Astrocyte of the spinal cord (primary cell): ENCODE data around the gene DMBT1.

ENCODE experiments used
- DNase-seq: peaks from one replicate; pipeline ENCODE4 v3.0.0; 2011; ENCODE audit warnings: low read depth, low spot score
- H3K4me3 ChIP-seq: 2 replicates; pipeline ENCODE4 v1.5.1; 2011; ENCODE audit warnings: low read depth, mild to moderate bottlenecking, low read length, moderate library complexity
- in situ Hi-C: cut with HindIII; loops from 2 replicates; pipeline ENCODE4 v1.10.0; 2017; ENCODE audit warnings: low sequenced_read_pairs
- TF ChIP-seq, protein P1 (sequence below): IDR thresholded peaks from 2 replicates; pipeline ENCODE4 v1.5.1; 2012; ENCODE audit warnings: low read depth, mild to moderate bottlenecking, low read length, inconsistent platforms

The DMBT1 gene

DNA sequence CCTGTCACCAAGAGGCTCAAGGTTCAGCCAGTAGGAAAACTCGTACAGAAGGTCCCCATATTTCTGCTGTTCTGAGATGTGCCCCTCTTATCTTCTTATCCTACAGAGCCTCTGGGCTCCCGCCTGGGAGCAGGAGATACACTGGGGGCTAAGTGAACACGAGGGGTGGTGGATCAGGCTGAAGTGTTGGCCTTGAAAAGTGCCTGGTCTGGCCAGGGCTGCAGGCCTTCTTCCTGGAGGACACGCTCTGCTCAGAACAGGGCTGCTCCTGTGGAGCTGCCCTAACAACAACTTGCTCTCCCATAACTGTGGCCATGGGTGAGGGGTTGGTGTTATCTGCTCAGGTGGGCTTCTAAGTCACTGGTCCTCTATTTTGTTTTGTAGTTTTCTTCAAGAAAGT is 105.4 kb downstream of the DMBT1 start:
- in situ Hi-C loops, result no loop called here
- no peak overlapping the region for H3K4me3 ChIP-seq
- TF ChIP-seq, protein P1, sequence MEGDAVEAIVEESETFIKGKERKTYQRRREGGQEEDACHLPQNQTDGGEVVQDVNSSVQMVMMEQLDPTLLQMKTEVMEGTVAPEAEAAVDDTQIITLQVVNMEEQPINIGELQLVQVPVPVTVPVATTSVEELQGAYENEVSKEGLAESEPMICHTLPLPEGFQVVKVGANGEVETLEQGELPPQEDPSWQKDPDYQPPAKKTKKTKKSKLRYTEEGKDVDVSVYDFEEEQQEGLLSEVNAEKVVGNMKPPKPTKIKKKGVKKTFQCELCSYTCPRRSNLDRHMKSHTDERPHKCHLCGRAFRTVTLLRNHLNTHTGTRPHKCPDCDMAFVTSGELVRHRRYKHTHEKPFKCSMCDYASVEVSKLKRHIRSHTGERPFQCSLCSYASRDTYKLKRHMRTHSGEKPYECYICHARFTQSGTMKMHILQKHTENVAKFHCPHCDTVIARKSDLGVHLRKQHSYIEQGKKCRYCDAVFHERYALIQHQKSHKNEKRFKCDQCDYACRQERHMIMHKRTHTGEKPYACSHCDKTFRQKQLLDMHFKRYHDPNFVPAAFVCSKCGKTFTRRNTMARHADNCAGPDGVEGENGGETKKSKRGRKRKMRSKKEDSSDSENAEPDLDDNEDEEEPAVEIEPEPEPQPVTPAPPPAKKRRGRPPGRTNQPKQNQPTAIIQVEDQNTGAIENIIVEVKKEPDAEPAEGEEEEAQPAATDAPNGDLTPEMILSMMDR, result no peak
- DNase-seq, result no peak

DNA sequence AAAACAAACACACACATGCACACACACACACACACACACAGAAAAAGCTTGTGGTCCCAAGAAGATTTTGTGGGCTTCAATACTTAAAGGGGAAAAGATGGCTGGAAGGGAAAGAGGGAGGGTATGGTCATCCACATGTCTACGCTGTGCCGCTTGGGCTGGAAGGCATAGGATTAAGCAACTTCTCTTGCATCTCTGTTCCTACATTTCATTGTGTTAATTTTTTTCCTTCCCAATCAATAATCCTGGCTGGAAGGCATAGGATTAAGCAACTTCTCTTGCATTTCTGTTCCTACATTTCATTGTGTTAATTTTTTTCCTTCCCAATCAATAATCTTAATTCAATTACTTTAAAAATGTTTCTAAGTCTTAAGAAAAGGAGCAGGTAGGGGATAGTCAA is 108.5 kb downstream of the DMBT1 start:
- in situ Hi-C loops, result no loop called here
- H3K4me3 ChIP-seq, result no peak overlapping the region
- TF ChIP-seq, protein P1, result no peak
- no peak for DNase-seq

DNA sequence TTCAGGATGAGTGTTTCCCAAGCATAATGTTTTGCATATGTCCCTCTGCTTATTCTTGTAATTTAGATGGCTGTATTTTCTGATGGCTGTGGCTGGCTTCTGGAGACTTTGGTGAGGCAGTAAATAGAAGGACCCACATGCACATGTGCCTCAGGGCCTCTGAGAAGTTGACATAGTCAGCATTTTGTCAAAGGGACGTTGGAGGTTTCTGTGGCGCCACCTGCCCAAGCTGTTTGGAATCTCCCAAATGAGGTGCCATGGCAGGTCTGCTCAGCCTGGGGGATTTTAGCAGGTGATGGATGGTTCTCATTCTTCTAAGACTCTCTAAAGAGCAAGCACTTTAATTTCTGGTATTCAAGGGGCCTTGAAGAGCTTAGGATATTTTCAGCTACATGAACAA is 109.3 kb downstream of the DMBT1 start:
- TF ChIP-seq, protein P1, result no peak
- no peak overlapping the region for H3K4me3 ChIP-seq
- in situ Hi-C loops, result no loop called here
- DNase-seq, result no peak

DNA sequence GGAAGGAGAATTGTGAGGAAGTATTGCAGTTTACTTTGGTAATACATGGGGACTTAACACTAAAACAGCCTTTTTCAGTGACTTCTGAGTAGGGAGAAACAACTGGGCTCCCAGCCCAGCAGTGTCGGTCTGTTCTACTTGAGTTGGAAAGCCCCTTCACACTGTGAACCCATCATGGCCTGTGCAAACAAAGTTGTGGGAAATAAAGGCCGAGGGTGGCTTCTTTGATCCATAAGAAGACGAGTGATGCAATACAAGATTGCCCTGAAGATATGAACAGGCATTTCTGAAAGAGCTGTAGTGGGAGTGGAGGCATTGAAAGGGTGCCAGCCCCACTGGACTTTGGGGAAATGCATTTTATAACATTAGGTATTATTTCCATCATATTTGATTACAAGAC is 110.8 kb downstream of the DMBT1 start:
- TF ChIP-seq, protein P1, result no peak
- DNase-seq, result no peak

DNA sequence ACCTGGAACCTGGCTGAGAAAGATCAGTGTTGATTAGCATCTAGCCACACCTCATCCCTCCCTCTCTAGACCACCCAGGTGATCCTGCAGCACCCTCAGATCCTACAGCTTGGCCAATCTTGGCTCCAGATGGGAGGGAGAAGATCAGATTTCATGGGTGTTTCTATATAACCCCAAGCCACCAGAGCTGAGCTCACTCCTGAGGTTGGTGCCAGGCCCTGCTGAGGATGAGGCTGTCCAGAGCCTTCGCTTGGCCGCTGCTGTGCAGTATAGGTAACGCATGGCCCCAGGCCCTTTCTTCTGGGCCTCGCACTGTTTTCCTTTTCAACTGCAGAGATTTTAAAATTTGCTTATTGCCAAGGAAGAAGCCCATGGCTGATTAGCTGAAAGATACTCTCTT is 112.1 kb downstream of the DMBT1 start:
- DNase-seq, result no peak
- in situ Hi-C loops, result no loop called here
- no peak overlapping the region for H3K4me3 ChIP-seq
- TF ChIP-seq, protein P1, result no peak

More for the DNA sequence above, 110.8 kb downstream of the DMBT1 start:
- in situ Hi-C loops, result no loop called here
- no peak overlapping the region for H3K4me3 ChIP-seq

DNA sequence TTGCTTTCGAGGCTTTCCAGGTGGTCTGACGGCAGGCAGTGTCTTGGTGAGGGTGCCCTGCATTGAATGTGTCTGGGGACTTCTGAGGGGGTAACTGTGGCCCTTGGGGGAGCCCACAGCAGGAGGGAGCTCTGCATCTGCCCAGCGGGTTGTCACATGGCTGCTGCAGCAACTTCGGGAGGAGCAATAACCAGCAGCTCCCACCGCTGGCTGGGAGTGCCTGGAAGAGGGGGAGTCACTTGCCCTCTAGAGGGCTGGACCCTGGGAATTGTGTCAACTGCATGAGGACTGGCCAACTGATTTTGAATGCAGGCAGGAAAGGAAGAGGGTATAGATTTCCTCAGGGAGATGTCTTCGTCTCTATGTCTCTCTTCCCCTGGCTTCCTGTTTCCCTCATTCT is 112.7 kb downstream of the DMBT1 start:
- no peak for DNase-seq
- in situ Hi-C loops, result no loop called here
- H3K4me3 ChIP-seq, result no peak overlapping the region
- TF ChIP-seq, protein P1, result no peak

DNA sequence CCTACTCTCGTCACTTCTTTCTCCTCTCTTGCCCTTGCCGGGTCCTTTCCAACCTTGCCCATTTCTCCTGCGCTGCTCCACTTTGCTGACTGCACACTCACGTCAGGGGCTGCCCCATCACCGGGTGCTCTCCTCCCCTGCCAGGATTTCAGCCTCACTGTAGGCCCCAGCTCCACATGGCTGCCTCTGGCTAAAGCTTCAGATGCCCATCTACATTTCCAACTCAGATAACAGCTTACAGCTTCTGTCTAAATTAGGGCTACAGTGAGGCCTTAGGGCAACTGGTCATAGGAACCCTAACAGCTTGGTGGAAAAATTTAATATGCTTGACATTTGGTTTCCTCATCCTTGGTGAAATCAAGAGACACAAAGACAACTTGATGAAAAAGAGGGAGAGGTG is 113.2 kb downstream of the DMBT1 start:
- in situ Hi-C loops, result no loop called here
- DNase-seq, result no peak
- TF ChIP-seq, protein P1, result no peak
- no peak overlapping the region for H3K4me3 ChIP-seq
